WI38 (cell line): ENCODE data around the gene CTIF.

Experiments used
- H3K4me3 ChIP-seq: 2 replicates; pipeline ENCODE4 v1.5.1; 2011; ENCODE audit warnings: low read depth, mild to moderate bottlenecking, control low read depth, low read length
- TF ChIP-seq, protein P1 (sequence below): IDR thresholded peaks from 2 replicates; pipeline ENCODE4 v1.5.1; 2012; ENCODE audit warnings: low read depth, mild to moderate bottlenecking, control low read depth, low read length

Gene CTIF

DNA sequence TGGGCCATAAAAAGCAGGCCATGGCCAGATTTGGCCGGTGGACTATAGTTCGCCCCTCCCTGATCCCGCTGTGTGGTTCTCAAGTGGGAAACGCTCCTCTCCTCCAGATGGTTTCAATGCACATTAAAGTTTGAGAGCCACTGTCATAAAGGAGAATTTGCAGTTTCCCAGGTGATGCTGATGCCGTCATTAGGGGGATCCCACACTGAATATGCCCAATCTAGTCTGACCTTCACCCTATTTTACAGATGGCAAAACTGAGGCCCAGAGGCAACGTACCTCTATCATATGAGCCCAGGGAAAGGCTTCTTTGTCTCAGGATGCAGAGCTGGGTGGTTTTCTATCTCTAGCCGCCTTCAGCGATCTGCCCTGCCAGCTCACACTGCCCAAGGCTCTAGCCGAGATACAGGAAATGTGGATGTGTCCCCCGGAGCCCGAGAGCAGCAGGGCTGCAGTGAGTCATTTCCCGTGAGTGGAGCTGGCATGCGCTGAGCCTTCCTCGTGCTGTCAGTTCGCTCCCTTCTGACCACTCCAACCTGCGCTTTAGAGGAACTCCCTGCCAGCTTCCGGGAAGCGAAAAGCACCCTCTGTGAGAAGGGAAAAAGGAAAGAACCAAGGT, 295.7 kb downstream of the CTIF start:
- TF ChIP-seq, protein P1, sequence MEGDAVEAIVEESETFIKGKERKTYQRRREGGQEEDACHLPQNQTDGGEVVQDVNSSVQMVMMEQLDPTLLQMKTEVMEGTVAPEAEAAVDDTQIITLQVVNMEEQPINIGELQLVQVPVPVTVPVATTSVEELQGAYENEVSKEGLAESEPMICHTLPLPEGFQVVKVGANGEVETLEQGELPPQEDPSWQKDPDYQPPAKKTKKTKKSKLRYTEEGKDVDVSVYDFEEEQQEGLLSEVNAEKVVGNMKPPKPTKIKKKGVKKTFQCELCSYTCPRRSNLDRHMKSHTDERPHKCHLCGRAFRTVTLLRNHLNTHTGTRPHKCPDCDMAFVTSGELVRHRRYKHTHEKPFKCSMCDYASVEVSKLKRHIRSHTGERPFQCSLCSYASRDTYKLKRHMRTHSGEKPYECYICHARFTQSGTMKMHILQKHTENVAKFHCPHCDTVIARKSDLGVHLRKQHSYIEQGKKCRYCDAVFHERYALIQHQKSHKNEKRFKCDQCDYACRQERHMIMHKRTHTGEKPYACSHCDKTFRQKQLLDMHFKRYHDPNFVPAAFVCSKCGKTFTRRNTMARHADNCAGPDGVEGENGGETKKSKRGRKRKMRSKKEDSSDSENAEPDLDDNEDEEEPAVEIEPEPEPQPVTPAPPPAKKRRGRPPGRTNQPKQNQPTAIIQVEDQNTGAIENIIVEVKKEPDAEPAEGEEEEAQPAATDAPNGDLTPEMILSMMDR, result no peak
- H3K4me3 ChIP-seq, result no peak overlapping the region

DNA sequence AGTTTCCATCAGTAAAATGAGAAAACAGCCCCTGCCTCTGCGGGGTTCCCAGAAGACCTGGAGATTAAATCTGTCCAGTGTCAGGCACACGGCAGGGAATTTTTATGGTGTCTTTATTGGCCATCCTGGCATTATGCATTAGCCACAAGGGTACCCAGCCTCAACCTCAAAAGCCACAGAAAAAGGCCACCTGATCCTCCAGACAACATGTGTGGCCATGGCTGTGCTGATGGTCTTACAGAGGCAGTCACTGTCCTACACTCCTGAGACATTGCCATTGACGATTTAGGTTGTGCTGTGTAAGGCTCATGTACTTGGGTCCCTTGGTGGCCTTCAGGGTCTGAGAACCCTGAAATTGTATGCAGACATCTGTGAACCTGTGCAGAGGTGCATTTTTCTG, 296.3 kb downstream of the CTIF start:
- no peak overlapping the region for H3K4me3 ChIP-seq
- TF ChIP-seq, protein P1, result no peak

DNA sequence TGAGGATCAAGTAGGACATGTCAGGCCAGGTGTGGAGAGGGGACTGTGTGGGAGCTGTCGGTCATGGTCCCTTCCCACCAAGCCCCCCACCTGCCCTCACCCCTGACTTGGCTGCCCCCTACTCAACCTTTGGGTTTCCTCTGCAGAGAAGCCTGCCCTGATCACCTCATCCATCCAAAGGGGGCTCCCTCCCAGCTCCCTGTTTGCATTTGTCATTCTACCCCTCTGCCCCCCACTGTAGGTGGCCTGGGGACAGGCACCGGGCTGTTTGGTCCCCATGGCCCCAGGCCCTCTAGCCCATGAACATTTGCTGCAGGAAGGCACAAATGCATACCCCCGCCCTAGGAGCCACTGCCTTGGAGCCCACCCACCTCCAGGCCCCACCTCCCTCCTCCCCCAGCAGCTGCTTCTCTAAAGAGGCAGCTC, 296.9 kb downstream of the CTIF start:
- H3K4me3 ChIP-seq, result no peak overlapping the region
- TF ChIP-seq, protein P1, result no peak

DNA sequence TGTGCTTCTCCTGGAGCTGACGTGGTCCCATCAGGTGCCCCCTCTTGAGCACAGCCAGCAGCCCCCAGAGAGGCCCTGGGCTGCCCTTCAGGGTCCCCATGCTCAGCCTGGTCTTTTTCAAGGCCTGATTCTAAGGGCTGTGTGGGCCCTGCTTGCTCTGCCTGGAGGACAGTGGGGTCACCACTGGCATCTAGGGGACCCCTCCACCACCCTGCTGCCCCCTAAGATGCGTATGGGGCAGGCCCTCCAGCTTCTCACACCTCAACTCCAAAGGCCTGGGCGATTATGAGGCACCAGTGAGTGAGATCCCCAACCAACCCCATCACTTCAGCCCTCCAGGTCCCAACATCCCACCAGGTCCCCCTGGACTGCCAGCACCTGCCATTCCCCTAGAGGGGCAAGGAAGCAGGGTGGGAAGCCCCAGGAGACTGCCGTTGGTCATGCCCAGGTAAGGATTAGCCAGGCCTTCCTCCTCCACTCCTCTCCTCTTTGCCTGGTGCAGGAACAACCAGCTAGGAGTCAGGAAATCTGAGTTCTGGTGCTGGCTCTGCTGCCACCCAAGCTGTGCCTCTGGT, 297.5 kb downstream of the CTIF start:
- TF ChIP-seq, protein P1, result no peak

DNA sequence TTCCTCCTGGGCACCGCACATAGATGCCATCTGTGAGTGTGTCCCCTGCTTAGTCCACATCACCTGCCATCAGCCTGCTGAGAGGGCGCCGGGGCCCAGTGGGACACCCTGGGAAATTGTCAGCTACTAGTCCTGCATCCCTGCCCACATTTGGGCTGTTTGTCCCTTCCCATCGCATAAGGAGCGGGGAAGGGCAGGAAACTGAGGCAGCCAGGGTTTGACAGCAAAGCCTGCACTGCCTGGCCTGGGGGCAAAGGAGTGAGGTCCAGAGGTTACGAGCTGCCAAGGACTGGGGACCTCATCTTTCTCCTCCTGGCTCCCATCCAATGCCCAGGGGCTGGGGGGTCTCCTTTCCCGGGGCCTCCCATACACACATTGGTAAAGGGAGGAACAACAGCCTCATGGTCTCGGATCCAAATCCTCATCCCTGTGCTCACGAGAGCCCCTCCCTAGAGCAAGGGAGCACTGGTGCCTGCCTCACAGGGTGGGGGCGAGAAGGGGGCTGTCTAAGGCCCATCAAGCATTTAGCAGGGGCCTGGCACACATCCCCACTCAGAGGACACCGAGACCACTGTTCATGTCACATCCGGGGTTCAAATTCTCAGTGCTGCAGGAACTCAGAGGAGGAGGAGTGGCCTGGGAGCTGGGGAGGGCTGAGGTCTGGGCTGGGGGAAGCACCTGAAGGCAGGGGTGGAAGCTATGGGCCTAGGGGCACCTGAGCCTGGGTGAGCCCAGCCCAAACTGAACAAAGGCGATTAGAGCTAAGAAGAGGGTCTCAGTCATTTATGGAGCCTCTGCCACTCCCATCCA, 298.2 kb downstream of the CTIF start:
- TF ChIP-seq, protein P1, result no peak
- H3K4me3 ChIP-seq, result no peak overlapping the region

More for the DNA sequence above, 297.5 kb downstream of the CTIF start:
- no peak overlapping the region for H3K4me3 ChIP-seq

DNA sequence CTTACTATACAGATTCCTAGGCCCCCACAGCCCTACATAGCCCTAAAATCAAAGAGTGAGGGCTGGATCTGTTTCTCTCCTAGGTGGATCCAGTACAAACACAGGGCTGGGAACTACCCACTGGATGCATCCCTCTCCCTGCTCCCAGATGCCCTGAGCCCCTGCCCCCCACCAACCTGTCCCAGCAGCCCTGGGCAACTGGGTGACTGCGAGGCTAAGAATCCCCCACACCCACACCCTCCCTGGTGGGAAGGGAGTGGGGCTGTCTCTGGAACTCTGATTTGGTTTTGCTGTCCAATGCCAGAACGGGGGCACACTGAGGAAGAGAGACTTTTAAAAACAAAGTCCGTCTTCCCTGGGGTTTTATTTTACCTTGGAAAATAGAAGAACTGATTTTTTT, 298.8 kb downstream of the CTIF start:
- TF ChIP-seq, protein P1, result no peak
- H3K4me3 ChIP-seq, result no peak overlapping the region
